GM18951 (cell line): ENCODE results near the gene CRCP.
"Not testable (repeated sequence)": the region's sequence is repeated elsewhere in the genome, so short reads cannot be mapped to it uniquely, and the experiment has no call there.

Experiments used
- POLR2A ChIP-seq: IDR thresholded peaks from 4 replicates; pipeline ENCODE4 v1.6.1; 2011; ENCODE audit warnings: mild to moderate bottlenecking; ENCODE audit not compliant: insufficient read length, insufficient read depth; ENCODE audit errors: extremely low read depth
- in situ Hi-C: fragments of 300-500 bp; cut with MboI; formaldehyde crosslinking; loops from one replicate; pipeline ENCODE4 v1.12.0; 2022; ENCODE audit warnings: low sequenced_read_pairs, mixed read lengths, inconsistent platforms; ENCODE audit not compliant: unreplicated experiment

The CRCP gene

DNA sequence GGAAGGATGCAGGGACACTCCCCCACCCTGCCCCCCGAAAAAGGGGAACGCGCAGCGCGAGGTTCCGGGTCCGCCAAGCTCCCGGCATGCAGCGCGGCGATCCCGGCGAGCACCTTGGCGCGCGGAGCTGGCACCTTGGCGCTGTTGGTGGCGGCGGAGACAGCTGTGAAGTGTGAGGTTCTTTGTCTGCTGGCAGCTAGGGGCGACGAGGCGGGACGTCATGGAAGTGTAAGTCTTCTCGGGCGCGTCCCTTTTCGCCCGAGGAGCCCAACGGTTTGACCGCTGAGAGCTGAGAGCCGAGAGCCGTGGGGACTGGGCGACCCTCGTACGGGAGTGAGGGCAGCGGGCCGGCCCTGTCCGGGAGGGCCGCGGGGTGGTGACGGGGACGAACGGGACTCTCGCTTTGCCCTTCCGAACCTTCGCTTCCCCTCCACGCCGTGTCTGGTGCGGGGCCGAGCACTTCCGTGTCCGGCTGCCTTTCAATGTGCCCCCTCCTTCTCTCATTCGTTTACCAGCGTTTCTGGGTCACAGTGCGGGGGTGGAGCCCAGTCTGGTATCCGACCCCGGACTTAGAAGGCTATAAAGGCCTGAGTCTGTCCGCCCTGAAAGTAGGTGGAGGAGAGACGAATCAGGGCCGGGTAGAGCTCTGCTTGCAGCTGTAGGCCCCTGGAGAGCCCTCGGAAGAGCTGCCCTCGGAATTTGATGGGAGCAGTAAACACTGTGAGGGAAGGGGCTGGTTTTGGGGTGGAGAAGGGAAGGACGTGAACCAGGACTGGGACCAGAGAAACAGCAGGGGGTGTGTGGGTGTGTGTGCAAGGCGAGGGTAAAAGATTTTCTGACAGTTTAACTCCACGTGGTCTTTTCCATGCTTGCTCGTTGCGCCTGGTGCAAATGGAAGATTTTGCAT is at the start of gene CRCP:
Gene CRCP, plus strand, starts transcription at position 105 of the 907 bp plus-strand sequence. Its CDS starts 116 bp downstream, at position 221.
- in situ Hi-C loops = no loop called here

DNA sequence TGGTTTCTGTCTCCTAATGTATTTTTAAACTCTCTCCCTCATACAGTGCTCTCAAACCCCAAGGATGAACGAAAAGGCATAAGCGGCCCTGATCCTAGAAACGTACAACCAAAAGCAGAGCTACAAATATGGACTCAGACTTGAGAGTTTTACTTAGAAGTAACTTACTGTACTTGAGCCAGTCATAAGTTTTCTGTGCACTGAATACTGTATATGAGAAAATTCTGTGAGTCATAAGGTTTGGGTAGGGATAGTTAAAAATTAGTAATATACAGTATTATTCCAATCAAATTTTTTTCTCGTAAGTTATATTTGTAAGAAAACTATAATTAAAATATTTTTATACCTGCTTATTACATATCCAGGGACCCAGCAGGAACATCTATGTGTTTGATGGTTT is 44.9 kb upstream of the CRCP start:
- in situ Hi-C loops = no loop called here
- no peak for TF ChIP-seq POLR2A

More for the DNA sequence above, at the start of gene CRCP:
- TF ChIP-seq POLR2A = peak; percentile 96

DNA sequence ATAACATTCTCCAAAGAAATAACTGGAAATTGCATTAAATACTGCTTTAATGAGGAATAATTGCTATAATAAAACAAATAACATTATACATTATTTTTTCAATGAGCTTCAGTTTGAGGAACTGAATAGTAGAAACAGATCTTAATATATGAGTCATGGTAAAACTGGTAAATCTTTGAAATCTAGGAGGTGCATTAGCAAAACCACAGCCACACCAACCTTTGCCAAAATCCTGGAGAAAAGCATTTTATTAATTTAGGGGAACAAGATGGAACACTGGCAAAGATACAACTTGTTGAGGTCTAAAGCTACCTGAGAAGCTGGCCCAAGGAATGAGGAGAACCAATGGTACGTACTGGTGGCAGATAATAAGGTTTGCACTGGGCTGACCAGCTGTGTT is 44.4 kb upstream of the CRCP start:
- in situ Hi-C loops = no loop called here
- TF ChIP-seq POLR2A = no peak

DNA sequence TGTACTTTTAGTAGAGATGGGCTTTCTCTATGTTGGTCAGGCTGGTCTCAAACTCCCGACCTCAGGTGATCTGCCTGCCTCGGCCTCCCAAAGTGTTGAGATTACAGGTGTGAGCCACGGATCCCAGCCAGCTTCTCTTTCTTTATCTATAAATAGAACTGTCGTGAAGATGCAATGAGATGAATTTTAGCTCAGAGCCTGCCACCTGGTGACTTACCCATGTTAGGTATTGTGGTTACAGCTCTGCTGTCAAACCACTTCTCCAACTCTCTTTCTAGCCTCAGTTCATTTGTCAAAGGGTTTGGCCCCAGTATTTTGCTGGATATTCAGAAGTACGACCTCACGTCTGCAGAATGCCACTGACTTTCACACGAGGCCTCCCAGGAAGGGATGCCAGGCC is 42.4 kb upstream of the CRCP start:
- in situ Hi-C loops = not testable (repeated sequence)

DNA sequence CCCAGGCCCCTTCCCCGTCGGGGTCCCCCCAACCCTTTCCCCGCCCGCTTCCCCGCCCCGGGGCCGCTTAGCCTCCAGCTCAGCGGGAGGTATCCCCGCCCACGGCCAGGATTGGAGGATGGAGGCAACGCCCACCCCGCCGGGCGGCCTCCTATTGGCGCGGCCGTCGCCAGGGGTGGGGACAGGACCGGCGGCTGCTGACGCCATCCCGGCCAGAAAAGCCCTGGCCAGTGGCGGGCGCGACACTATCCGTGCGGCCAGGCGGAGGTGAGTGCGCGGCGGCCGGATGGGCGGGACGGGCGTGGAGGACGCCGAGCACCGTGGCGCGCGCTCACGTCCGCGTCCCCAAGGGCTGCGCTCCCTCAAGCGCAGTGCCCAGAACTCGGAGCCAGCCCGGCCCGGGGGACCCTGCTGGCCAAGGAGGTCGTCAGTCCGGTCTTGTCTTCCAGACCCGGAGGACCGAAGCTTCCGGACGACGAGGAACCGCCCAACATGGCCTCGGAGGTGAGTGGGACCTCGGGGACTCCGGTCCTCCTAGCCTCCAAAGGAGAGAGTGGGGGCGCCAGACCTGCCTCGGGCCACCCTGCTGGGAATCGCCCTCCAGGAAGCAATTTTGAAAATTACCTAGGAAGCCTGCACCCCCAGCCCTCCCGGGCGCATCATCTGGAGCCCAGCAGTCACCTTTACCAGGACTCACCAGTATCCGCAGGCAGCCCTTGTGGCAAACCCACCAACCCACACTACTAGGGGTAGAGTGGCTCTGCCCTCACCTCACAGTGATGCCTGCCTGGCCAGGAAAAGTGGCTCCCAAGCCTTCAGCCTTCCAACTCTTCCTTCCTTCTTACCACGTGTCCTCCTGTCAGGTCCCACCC is 38.8 kb upstream of the CRCP start, which contains the start of gene ASL:
Gene ASL, plus strand, starts transcription at position 230 of the 872 bp plus-strand sequence. Its CDS starts 263 bp downstream, at position 493.
- peak; percentile 94 for TF ChIP-seq POLR2A
- in situ Hi-C loops = no loop called here

DNA sequence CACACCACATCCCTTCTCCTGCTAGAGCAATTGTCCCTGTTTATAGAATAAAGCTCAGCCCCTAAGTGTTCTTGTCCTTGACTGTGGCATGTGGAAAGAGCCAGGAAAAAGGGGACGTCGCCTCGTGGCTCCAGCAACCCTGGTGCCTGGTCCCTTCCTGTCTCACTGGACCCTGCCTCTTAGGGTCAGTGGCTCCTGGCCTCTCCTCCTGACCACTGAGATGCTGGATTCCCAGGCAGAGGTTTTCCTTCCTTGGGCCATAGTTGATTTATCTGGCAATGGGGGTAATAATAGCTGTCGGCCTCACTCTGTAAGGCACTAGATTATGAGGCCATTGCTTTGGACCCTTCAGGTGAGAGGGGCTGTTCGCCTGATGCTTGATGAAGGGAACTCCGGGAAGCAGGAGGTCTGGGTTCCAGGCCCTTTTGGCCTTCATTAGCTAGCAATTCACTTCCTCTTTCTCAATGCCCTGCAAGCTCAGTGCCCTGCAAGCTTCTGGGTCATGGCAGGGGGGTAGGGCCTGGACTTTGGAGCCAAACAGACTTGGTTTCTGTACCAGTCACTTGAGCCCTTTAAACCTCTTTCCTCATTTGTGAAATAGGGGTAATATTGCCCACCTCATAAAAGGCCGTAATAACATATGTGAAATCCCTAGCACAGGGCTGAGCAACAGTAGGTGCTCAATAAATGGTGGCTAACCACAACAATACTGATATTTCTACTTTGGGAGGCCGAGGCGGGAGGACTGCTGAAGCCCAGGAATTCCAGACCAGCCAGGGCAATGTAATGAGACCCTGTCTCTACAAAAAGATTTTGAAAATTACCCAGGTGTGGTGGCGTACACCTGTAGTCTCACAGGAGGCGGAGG is 38.0 kb upstream of the CRCP start:
- in situ Hi-C loops = no loop called here
- no peak for TF ChIP-seq POLR2A

DNA sequence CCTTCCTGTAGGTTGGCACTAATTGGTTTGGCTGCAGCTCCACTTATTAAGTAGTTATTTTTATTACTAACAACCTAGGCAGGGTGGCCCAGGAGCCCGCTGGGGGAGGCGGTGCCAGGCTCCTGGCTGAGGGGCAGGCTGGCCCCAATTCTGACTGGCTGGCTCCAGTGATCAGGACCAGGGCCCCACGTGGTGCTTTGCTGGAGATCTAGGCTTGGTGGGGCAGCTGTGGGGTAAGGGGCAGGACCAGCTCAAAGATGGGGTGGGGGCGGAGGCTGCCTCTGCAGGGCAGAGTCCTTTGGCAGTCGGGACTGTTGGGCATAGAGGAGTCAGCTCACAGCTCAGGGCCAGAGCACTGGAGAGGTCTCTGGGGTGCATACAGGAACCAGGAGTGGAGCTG is 36.6 kb upstream of the CRCP start:
- no peak for TF ChIP-seq POLR2A
- in situ Hi-C loops = no loop called here

DNA sequence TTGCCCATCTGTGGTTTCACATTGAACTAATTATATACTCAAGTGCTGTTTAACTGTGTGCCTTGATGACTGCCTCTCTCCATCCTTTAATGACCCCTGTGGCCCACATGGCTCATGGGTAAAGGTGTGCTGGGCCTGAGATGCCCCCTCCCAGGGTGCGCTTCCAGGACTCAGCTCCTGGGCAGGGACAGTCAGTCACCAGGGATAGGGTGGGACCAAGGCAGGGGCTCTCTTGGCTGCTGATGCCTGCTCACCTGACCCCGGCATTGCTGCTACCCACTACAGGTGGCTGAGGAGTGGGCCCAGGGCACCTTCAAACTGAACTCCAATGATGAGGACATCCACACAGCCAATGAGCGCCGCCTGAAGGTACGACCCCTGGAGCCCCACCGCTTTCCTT is 32.6 kb upstream of the CRCP start:
- in situ Hi-C loops = no loop called here

DNA sequence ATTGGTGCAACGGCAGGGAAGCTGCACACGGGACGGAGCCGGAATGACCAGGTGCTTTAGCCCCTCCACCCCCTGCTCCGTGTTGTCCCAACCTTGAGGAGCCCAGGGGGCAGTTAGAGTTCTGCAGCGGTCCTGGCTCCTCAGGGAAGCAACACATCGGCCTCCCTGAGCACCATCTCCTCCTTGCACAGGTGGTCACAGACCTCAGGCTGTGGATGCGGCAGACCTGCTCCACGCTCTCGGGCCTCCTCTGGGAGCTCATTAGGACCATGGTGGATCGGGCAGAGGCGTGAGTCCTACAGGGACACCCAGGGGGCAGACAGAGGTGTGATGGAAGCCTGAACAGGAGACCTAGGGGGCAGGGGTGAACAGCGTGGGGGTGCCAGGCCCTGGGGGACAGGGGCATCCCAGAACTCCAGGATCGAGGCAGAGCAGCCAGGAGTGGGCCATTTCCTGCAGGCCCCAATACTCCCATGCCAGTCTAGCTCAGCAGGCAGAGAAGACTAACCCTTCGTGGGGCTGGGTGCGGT is 31.7 kb upstream of the CRCP start:
- no peak for TF ChIP-seq POLR2A
- in situ Hi-C loops = no loop called here

More for the DNA sequence above, 32.6 kb upstream of the CRCP start:
- TF ChIP-seq POLR2A = no peak

DNA sequence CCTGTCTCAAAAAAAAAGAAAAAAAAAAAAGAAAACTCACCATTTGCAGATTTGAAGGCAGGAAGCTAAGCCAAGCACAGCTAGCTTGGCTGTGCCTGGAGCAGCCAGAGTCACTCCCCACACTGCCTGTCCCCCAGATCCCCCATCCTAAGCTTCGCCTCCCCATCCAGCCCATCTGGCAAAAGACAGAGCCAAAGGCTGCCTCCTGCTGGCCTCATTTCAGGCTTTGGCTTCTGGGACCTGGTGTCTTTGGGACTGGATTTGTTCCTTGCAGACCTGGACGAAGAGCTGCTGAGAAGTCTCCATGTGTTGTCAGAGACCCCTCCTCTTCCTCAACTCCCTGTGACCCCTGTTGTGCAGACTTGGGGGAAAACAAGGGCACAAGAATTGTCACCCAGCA is 31.0 kb upstream of the CRCP start:
- in situ Hi-C loops = no loop called here
- no peak for TF ChIP-seq POLR2A

DNA sequence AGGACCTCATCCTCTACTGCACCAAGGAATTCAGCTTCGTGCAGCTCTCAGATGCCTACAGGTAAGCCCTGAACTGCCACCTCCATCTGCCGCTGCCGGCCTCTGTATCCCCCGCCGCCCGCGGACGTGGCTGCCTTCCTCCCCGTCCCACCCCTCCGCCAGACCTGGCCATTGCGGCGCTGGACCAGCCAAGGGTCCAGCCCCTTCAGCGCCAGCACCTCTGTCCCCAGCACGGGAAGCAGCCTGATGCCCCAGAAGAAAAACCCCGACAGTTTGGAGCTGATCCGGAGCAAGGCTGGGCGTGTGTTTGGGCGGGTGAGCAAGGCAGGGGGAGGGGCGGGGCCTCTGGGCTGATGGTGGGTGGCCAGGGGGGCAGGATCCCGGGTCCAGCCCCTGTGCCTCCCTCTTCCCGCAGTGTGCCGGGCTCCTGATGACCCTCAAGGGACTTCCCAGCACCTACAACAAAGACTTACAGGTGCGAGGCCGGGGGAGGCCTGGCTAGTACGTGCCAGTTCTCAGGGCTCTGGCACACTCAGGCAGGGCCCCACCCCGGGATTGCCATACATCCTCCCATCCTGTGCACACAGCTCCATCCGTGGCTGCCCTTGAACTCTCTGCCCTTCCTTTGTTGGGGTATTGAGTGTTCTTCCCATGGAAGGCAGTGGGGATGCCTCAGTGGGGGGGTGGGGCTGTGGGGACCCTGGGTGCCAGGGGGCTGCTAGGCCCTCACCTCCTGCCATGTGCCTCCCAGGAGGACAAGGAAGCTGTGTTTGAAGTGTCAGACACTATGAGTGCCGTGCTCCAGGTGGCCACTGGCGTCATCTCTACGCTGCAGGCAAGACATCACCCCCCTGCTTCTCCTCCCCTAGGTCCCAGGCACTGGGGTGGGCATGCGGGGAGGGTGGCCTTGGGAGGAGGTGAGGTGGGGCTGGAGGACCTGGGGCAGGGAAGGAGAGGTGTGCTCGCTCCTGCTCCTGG is 25.5 kb upstream of the CRCP start:
- no peak for TF ChIP-seq POLR2A
- in situ Hi-C loops = no loop called here
